HepG2 (cell line): ENCODE data around the gene SLC2A2. TPM values are rescaled to one million over a fixed set of nuclear protein-coding genes. Genes with fewer than 3 reads are reported as not detected.

ENCODE experiments used
- AKAP8 ChIP-seq: sonication (generic); formaldehyde crosslinking; IDR thresholded peaks from 2 replicates; pipeline ENCODE4 v1.5.1; 2020; ENCODE audit warnings: mild to moderate bottlenecking, missing genetic modification reagents
- ARHGAP35 ChIP-seq: sonication (generic); formaldehyde crosslinking; IDR thresholded peaks from 2 replicates; pipeline ENCODE4 v1.9.0; 2022; ENCODE audit warnings: mild to moderate bottlenecking, inconsistent platforms, moderate library complexity, missing genetic modification reagents, borderline replicate concordance
- EP300 ChIP-seq, 3 experiments: sonication (generic) in 1 of 3; formaldehyde crosslinking in 1 of 3; IDR thresholded peaks; 2 replicates each; pipeline versions ENCODE4 v1.5.1 to v1.6.1; 2011 to 2020; ENCODE audit warnings: low read depth in 2 of 3, low read length in 2 of 3, borderline replicate concordance in 1 of 3, improper control_type of control experiment in 1 of 3, mild to moderate bottlenecking in 1 of 3, missing genetic modification reagents in 1 of 3, moderate library complexity in 1 of 3
- PAF1 ChIP-seq: IDR thresholded peaks from 2 replicates; pipeline ENCODE4 v1.6.1; 2016; ENCODE audit warnings: missing genetic modification reagents, missing compliant biosample characterization
- POLR2AphosphoS5 ChIP-seq: IDR thresholded peaks from 2 replicates; pipeline ENCODE4 v1.6.1; 2012; ENCODE audit warnings: low read depth, low read length
- RXRB ChIP-seq: IDR thresholded peaks from 2 replicates; pipeline ENCODE4 v1.6.1; 2016; ENCODE audit warnings: borderline replicate concordance, missing genetic modification reagents, missing compliant biosample characterization
- TEAD3 ChIP-seq: optimal IDR thresholded peaks from 2 replicates; pipeline ENCODE3; 2016; ENCODE audit warnings: borderline replicate concordance
- ZNF235 ChIP-seq: sonication (generic); formaldehyde crosslinking; IDR thresholded peaks from 2 replicates; pipeline ENCODE4 v1.8.1; 2023; ENCODE audit warnings: mild to moderate bottlenecking, missing genetic modification reagents, borderline replicate concordance
- ZNF589 ChIP-seq: sonication (generic); formaldehyde crosslinking; conservative IDR thresholded peaks from 2 replicates; pipeline ENCODE4 v1.8.0; 2022; ENCODE audit warnings: mild to moderate bottlenecking, moderate library complexity, missing genetic modification reagents
- ZNF652 ChIP-seq: IDR thresholded peaks from 2 replicates; pipeline ENCODE4 v1.6.1; 2016; ENCODE audit warnings: low read depth, borderline replicate concordance
- ZNF850 ChIP-seq: sonication (generic); formaldehyde crosslinking; conservative IDR thresholded peaks from 2 replicates; pipeline ENCODE4 v1.9.0; 2021; ENCODE audit warnings: mild to moderate bottlenecking, missing genetic modification reagents
- polyA plus RNA-seq, 8 experiments: library from polyadenylated mRNA; depleted of rRNA in 3 of 8; stranded (reverse) in 7 of 8; unstranded in 1 of 8; fragments of >200 nt; fragmentation: Illumina TruSeq in 4 of 8; extraction: Trizol in 4 of 8; gene quantifications; 2 replicates each; pipeline versions ENCODE4 v1.2.1 to v1.2.3, GENCODE V29; 2011 to 2016; ENCODE audit warnings: low read depth in 4 of 8, missing spikeins in 1 of 8, mixed read lengths in 1 of 8; ENCODE audit not compliant: insufficient read depth in 1 of 8
- total RNA-seq, 5 experiments: library from RNA; depleted of rRNA; stranded (reverse); fragments of >200 nt; fragmentation: Illumina TruSeq; extraction: Trizol; gene quantifications; 2 replicates each; pipeline ENCODE4 v1.2.3, GENCODE V29; 2016; ENCODE audit warnings: low read depth in 1 of 5
- TF ChIP-seq, protein P1 (sequence below): sonication (generic); formaldehyde crosslinking; IDR thresholded peaks from 2 replicates; pipeline ENCODE4 v1.8.0; 2022; ENCODE audit warnings: mild to moderate bottlenecking, missing genetic modification reagents; ENCODE audit not compliant: insufficient replicate concordance
- TF ChIP-seq, protein P2 (sequence below): sonication (generic); formaldehyde crosslinking; IDR thresholded peaks from 2 replicates; pipeline ENCODE4 v1.8.1; 2023; ENCODE audit warnings: mild to moderate bottlenecking, inconsistent platforms, moderate library complexity, missing genetic modification reagents, borderline replicate concordance
- TF ChIP-seq, protein P3 (sequence below): sonication (generic); formaldehyde crosslinking; conservative IDR thresholded peaks from 2 replicates; pipeline ENCODE4 v1.4.0; 2020; ENCODE audit warnings: missing genetic modification reagents
- TF ChIP-seq, protein P4 (sequence below): sonication (generic); formaldehyde crosslinking; IDR thresholded peaks from 2 replicates; pipeline ENCODE4 v1.8.0; 2022; ENCODE audit warnings: missing genetic modification reagents, mild to moderate bottlenecking, moderate library complexity, borderline replicate concordance
- TF ChIP-seq, protein P5 (sequence below): sonication (generic); formaldehyde crosslinking; IDR thresholded peaks from 2 replicates; pipeline ENCODE4 v1.4.0; 2020; ENCODE audit warnings: mild to moderate bottlenecking, low read depth, missing genetic modification reagents

SLC2A2 gene
- total and polyA plus RNA-seq, 2 of the 13 experiments (the other 11 are each of a cell fraction or from before 2014, with no cell fraction given) = 19.5 to 23.2 TPM

DNA sequence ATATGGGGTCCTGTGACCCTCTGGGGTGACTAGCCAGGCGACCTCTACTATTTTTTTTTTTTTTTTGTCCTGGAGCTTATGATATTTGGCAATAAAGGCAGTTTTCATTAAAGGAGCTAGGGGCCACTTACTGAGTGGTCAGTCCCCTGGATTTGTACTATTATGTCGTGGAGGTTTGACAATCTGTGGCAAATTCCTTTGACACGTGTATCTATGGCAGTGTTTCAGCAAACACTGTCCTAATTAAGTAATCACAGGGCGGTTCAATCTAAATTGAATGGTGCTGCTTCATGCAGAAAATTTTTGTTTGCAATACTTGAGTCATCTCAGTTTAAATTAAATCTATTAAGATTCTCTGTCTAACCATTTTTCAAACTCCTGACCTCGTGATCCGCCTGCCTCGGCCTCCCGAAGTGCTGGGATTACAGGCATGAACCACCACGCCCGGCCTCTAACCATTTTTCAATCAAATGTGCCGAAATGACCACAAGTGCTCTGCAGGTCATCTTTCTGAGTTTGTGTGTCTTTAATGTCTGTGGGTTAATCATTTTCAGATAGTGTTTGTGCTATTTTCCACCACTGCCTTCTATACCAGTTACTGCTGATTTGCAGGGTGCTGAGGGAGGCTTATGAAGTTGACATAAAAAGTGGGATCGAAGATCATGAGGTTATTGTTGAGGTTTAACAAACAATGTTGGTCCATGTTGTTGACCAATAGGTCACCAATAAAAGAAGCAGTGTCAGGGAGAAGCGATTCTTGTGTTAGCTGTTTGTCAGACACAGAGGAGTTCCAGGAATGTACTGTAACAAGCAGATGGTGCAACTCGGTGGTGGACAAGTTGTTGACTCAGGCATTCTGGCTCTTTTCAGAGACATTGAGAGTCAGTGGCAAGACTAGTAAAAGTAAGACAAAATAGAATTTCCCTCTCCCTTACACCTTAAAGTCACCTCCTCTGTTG, 18.6 kb upstream of the SLC2A2 start (continued):
- TF ChIP-seq ZNF652 (CRISPR knock-in tag) = peak; percentile 80
- peak; percentile 89 to 99 for TF ChIP-seq EP300 (IDR thresholded peaks at IDR 0.05; ENCODE audit: low read depth in 2 of 2, low read length in 2 of 2)
- TF ChIP-seq EP300 (CRISPR knock-in tag; IDR thresholded peaks at IDR 0.05; ENCODE audit: borderline replicate concordance) = peak; percentile 99
- TF ChIP-seq, protein P1, sequence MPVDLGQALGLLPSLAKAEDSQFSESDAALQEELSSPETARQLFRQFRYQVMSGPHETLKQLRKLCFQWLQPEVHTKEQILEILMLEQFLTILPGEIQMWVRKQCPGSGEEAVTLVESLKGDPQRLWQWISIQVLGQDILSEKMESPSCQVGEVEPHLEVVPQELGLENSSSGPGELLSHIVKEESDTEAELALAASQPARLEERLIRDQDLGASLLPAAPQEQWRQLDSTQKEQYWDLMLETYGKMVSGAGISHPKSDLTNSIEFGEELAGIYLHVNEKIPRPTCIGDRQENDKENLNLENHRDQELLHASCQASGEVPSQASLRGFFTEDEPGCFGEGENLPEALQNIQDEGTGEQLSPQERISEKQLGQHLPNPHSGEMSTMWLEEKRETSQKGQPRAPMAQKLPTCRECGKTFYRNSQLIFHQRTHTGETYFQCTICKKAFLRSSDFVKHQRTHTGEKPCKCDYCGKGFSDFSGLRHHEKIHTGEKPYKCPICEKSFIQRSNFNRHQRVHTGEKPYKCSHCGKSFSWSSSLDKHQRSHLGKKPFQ (CRISPR knock-in tag) = peak; percentile 49
- no peak for TF ChIP-seq ARHGAP35 (CRISPR knock-in tag)
- TF ChIP-seq RXRB (CRISPR knock-in tag) = peak; percentile 94
- no peak for TF ChIP-seq PAF1
- TF ChIP-seq ZNF235 (CRISPR knock-in tag) = no peak
- TF ChIP-seq ZNF589 (CRISPR knock-in tag) = peak; percentile 87
- TF ChIP-seq, protein P2, sequence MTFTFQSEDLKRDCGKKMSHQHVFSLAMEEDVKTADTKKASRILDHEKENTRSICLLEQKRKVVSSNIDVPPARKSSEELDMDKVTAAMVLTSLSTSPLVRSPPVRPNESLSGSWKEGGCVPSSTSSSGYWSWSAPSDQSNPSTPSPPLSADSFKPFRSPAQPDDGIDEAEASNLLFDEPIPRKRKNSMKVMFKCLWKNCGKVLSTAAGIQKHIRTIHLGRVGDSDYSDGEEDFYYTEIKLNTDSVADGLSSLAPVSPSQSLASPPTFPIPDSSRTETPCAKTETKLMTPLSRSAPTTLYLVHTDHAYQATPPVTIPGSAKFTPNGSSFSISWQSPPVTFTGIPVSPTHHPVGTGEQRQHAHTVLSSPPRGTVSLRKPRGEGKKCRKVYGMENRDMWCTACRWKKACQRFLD (CRISPR knock-in tag) = no peak
- 0 out of 2 replicates have a peak, but pooled peaks have one; percentile 30 for TF ChIP-seq AKAP8 (CRISPR knock-in tag)
- TF ChIP-seq, protein P3, sequence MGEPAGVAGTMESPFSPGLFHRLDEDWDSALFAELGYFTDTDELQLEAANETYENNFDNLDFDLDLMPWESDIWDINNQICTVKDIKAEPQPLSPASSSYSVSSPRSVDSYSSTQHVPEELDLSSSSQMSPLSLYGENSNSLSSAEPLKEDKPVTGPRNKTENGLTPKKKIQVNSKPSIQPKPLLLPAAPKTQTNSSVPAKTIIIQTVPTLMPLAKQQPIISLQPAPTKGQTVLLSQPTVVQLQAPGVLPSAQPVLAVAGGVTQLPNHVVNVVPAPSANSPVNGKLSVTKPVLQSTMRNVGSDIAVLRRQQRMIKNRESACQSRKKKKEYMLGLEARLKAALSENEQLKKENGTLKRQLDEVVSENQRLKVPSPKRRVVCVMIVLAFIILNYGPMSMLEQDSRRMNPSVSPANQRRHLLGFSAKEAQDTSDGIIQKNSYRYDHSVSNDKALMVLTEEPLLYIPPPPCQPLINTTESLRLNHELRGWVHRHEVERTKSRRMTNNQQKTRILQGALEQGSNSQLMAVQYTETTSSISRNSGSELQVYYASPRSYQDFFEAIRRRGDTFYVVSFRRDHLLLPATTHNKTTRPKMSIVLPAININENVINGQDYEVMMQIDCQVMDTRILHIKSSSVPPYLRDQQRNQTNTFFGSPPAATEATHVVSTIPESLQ = no peak
- TF ChIP-seq TEAD3 (CRISPR knock-in tag) = peak; percentile 99
- TF ChIP-seq ZNF850 (CRISPR knock-in tag) = no peak
- TF ChIP-seq, protein P4, sequence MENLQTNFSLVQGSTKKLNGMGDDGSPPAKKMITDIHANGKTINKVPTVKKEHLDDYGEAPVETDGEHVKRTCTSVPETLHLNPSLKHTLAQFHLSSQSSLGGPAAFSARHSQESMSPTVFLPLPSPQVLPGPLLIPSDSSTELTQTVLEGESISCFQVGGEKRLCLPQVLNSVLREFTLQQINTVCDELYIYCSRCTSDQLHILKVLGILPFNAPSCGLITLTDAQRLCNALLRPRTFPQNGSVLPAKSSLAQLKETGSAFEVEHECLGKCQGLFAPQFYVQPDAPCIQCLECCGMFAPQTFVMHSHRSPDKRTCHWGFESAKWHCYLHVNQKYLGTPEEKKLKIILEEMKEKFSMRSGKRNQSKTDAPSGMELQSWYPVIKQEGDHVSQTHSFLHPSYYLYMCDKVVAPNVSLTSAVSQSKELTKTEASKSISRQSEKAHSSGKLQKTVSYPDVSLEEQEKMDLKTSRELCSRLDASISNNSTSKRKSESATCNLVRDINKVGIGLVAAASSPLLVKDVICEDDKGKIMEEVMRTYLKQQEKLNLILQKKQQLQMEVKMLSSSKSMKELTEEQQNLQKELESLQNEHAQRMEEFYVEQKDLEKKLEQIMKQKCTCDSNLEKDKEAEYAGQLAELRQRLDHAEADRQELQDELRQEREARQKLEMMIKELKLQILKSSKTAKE = peak; percentile 95
- peak; percentile 51 for TF ChIP-seq POLR2AphosphoS5
- TF ChIP-seq, protein P5, sequence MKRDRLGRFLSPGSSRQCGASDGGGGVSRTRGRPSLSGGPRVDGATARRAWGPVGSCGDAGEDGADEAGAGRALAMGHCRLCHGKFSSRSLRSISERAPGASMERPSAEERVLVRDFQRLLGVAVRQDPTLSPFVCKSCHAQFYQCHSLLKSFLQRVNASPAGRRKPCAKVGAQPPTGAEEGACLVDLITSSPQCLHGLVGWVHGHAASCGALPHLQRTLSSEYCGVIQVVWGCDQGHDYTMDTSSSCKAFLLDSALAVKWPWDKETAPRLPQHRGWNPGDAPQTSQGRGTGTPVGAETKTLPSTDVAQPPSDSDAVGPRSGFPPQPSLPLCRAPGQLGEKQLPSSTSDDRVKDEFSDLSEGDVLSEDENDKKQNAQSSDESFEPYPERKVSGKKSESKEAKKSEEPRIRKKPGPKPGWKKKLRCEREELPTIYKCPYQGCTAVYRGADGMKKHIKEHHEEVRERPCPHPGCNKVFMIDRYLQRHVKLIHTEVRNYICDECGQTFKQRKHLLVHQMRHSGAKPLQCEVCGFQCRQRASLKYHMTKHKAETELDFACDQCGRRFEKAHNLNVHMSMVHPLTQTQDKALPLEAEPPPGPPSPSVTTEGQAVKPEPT (CRISPR knock-in tag) = no peak
